Chondrocyte (in vitro differentiated cells): ENCODE results near the gene GNG12. TPM values are rescaled to one million over a fixed set of nuclear protein-coding genes. Genes with fewer than 3 reads are reported as not detected.

Source experiments
- DNase-seq: peaks from one replicate; pipeline ENCODE4 v3.0.0; 2021; ENCODE audit warnings: mixed read lengths, low spot score
- H3K27ac Mint-ChIP-seq: one replicate; pipeline ENCODE4 v1.8.0; 2021; ENCODE audit warnings: mild to moderate bottlenecking, moderate library complexity, mixed read lengths; ENCODE audit not compliant: unreplicated experiment
- H3K27me3 Mint-ChIP-seq: 2 replicates; pipeline ENCODE4 v1.8.0; 2021; ENCODE audit warnings: low read depth, mixed read lengths
- H3K36me3 Mint-ChIP-seq: 2 replicates; pipeline ENCODE4 v1.8.0; 2021; ENCODE audit warnings: low read depth, mixed read lengths
- H3K4me1 Mint-ChIP-seq: 2 replicates; pipeline ENCODE4 v1.8.0; 2021; ENCODE audit warnings: low read depth, mild to moderate bottlenecking, mixed read lengths
- H3K4me3 Mint-ChIP-seq: one replicate; pipeline ENCODE4 v1.8.0; 2021; ENCODE audit warnings: mild to moderate bottlenecking, moderate library complexity, mixed read lengths; ENCODE audit not compliant: unreplicated experiment
- H3K9me3 Mint-ChIP-seq: 2 replicates; pipeline ENCODE4 v1.8.0; 2021; ENCODE audit warnings: low read depth, mixed read lengths
- total RNA-seq: library from RNA; stranded (reverse); gene quantifications from 3 replicates; pipeline ENCODE4 v1.2.1, GENCODE V29; 2021
- TF ChIP-seq, protein P1 (sequence below): fragments of 200-600 bp; sonication (generic); IDR thresholded peaks from 2 replicates; pipeline ENCODE4 v1.5.0; 2021; ENCODE audit warnings: antibody characterized with exemption, mild to moderate bottlenecking, moderate library complexity

Gene GNG12
- total RNA-seq, 1 donor from 2014 or later: 91.5 TPM

DNA sequence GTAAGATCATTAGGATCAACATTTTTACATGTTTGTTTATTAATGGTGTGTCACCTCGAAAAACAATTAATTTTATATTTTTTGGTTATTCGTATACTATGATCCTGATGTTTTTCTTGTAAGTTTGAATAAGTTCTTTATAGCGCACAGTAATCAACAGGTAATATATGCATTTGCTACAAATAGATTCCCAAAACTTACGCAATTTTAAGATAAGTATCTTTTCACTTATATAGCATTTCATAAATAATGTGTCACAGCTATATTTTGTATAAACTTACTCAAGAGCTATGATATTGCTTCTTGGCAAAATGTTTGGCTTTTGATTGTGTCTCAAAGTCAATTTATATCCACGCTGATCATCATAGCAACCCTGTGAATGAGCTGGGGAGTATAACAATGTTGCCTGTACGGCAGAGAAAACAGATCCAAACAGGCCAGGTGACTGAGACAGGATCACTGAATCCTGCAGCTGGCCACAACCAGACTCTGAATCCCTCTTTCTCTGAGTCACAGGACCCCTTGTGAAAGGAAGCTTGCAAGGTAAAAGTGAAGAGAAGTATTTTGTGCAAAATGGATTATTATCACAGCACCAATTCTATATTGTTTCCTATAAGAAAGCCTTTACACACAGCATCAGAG, 48.6 kb downstream of the GNG12 start:
- Mint-ChIP-seq H3K36me3 (no peaks in the 10 kb centered on the region), H3K9me3 (no peaks in the 10 kb centered on the region), H3K4me1 (peaks cover 22% of the 10 kb centered on the region), H3K4me3 (no peak overlapping the region), H3K27me3 (no peaks in the 10 kb centered on the region), H3K27ac (no peak overlapping the region)
- no peak for DNase-seq
- TF ChIP-seq, protein P1, sequence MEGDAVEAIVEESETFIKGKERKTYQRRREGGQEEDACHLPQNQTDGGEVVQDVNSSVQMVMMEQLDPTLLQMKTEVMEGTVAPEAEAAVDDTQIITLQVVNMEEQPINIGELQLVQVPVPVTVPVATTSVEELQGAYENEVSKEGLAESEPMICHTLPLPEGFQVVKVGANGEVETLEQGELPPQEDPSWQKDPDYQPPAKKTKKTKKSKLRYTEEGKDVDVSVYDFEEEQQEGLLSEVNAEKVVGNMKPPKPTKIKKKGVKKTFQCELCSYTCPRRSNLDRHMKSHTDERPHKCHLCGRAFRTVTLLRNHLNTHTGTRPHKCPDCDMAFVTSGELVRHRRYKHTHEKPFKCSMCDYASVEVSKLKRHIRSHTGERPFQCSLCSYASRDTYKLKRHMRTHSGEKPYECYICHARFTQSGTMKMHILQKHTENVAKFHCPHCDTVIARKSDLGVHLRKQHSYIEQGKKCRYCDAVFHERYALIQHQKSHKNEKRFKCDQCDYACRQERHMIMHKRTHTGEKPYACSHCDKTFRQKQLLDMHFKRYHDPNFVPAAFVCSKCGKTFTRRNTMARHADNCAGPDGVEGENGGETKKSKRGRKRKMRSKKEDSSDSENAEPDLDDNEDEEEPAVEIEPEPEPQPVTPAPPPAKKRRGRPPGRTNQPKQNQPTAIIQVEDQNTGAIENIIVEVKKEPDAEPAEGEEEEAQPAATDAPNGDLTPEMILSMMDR: no peak

DNA sequence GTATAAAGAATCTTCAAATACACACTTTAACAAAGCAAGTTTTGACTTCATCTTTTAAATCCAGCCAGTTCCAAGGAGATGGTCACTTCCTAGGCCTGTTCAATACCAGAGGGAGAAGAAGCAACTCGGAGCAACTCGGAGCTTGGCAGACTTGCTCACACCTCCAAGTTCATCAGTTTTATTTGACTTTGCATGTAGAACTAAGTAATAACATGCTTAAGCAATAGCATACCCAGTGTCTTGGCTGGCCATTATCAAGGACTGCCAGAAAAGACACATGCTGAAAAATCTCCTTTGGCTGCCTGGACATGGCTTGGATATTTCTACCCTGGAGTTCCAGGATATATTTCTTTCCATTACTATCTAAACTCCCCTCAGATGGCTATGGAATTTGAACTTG, 52.6 kb downstream of the GNG12 start:
- Mint-ChIP-seq H3K9me3 (no peaks in the 10 kb centered on the region), H3K27me3 (no peaks in the 10 kb centered on the region), H3K36me3 (peaks cover 7% of the 10 kb centered on the region), H3K4me3 (no peak overlapping the region), H3K4me1 (peaks cover 27% of the 10 kb centered on the region), H3K27ac (no peak overlapping the region)
- no peak for DNase-seq
- TF ChIP-seq, protein P1: no peak

GRCh38 chr1:67777440-67777839, 55.8 kb downstream of the GNG12 start:
- DNase-seq: no peak
- Mint-ChIP-seq H3K27me3 (no peaks in the 10 kb centered on the region), H3K36me3 (peaks cover 18% of the 10 kb centered on the region), H3K27ac (peak overlapping the region; percentile 93), H3K4me3 (peak overlapping the region; percentile 63), H3K4me1 (peaks cover 24% of the 10 kb centered on the region), H3K9me3 (no peaks in the 10 kb centered on the region)
- TF ChIP-seq, protein P1: no peak

- no peaks in the 10 kb centered on the region for H3K9me3 Mint-ChIP-seq
- H3K27me3 Mint-ChIP-seq: no peaks in the 10 kb centered on the region
- H3K36me3 Mint-ChIP-seq: peaks cover 18% of the 10 kb centered on the region
- peak overlapping the region; percentile 63 for H3K4me3 Mint-ChIP-seq
- no peak for DNase-seq
- TF ChIP-seq, protein P1: no peak
- peak overlapping the region; percentile 93 for H3K27ac Mint-ChIP-seq
- peaks cover 26% of the 10 kb centered on the region for H3K4me1 Mint-ChIP-seq
Measured at GRCh38 chr1:67777016-67777415, 56.3 kb downstream of the GNG12 start.

GRCh38 chr1:67773462-67773861, 59.8 kb downstream of the GNG12 start:
- Mint-ChIP-seq H3K4me3 (no peak overlapping the region), H3K27me3 (no peaks in the 10 kb centered on the region), H3K4me1 (peaks cover 44% of the 10 kb centered on the region), H3K9me3 (no peaks in the 10 kb centered on the region), H3K27ac (no peak overlapping the region), H3K36me3 (peaks cover 21% of the 10 kb centered on the region)
- TF ChIP-seq, protein P1: no peak
- DNase-seq: no peak
